Osteoblast (primary cell): Measurements from ENCODE around the gene OR10A2. TPM values are rescaled to one million over a fixed set of nuclear protein-coding genes. Genes with fewer than 3 reads are reported as not detected.

ENCODE experiments used
- DNase-seq: peaks from one replicate; pipeline ENCODE4 v3.0.0; 2011; ENCODE audit warnings: low spot score, mixed read lengths; ENCODE audit not compliant: insufficient read length; ENCODE audit errors: missing footprints
- H2AFZ ChIP-seq: 2 replicates; pipeline ENCODE4 v1.6.0; 2011; ENCODE audit warnings: mild to moderate bottlenecking, low read length
- H3K27ac ChIP-seq: 2 replicates; pipeline ENCODE4 v1.5.1; 2011; ENCODE audit warnings: mild to moderate bottlenecking, low read depth, low read length, moderate library complexity
- H3K27me3 ChIP-seq: 2 replicates; pipeline ENCODE4 v1.6.0; 2012; ENCODE audit warnings: mild to moderate bottlenecking, control low read depth, inconsistent platforms, low read length, moderate library complexity; ENCODE audit not compliant: insufficient read depth
- H3K36me3 ChIP-seq: 2 replicates; pipeline ENCODE4 v1.5.1; 2011; ENCODE audit warnings: mild to moderate bottlenecking, low read length, control low read depth, moderate library complexity; ENCODE audit not compliant: insufficient read depth
- H3K4me1 ChIP-seq: 2 replicates; pipeline ENCODE4 v1.5.1; 2011; ENCODE audit warnings: mild to moderate bottlenecking, low read length, control low read depth, moderate library complexity; ENCODE audit not compliant: insufficient read depth
- H3K4me2 ChIP-seq: 2 replicates; pipeline ENCODE4 v1.6.0; 2011; ENCODE audit warnings: mild to moderate bottlenecking, low read length; ENCODE audit not compliant: insufficient read depth
- H3K4me3 ChIP-seq: fragments of 200-600 bp; sonication (generic); 3 replicates; pipeline ENCODE4 v1.5.1; 2012; ENCODE audit warnings: mild to moderate bottlenecking, low read length, inconsistent platforms; ENCODE audit not compliant: insufficient read depth
- H3K79me2 ChIP-seq: 2 replicates; pipeline ENCODE4 v1.6.0; 2012; ENCODE audit warnings: mild to moderate bottlenecking, low read length, control low read depth, inconsistent platforms; ENCODE audit not compliant: insufficient read depth
- H3K9me3 ChIP-seq: 2 replicates; pipeline ENCODE4 v1.5.1; 2011; ENCODE audit warnings: low read depth, low read length, control low read depth
- H4K20me1 ChIP-seq: 2 replicates; pipeline ENCODE4 v1.6.0; 2012; ENCODE audit warnings: mild to moderate bottlenecking, low read length, control low read depth; ENCODE audit not compliant: insufficient read depth
- CTCF ChIP-seq: IDR thresholded peaks from 2 replicates; pipeline ENCODE4 v1.5.1; 2011; ENCODE audit warnings: mild to moderate bottlenecking, low read depth, low read length, moderate library complexity; ENCODE audit errors: extremely low read depth
- total RNA-seq: library from RNA; depleted of rRNA; stranded (reverse); fragments of >200 nt; gene quantifications from 2 replicates; pipeline ENCODE4 v1.2.3, GENCODE V29; 2012

The OR10A2 gene
- total RNA-seq, 1 donor = not detected

- Histone ChIP-seq H3K36me3 (no peaks in the 10 kb centered on the region), H3K4me1 (no peaks in the 10 kb centered on the region), H3K27ac (no peak overlapping the region), H2AFZ (no peak overlapping the region), H3K4me2 (no peak overlapping the region), H3K27me3 (no peaks in the 10 kb centered on the region), H3K9me3 (no peaks in the 10 kb centered on the region), H3K79me2 (no peaks in the 10 kb centered on the region), H3K4me3 (no peak overlapping the region), H4K20me1 (no peaks in the 10 kb centered on the region)
- DNase-seq = no peak
- no peak for TF ChIP-seq CTCF
Measured at GRCh38 chr11:6824136-6824823, 38.6 kb upstream of the OR10A2 start.

DNA sequence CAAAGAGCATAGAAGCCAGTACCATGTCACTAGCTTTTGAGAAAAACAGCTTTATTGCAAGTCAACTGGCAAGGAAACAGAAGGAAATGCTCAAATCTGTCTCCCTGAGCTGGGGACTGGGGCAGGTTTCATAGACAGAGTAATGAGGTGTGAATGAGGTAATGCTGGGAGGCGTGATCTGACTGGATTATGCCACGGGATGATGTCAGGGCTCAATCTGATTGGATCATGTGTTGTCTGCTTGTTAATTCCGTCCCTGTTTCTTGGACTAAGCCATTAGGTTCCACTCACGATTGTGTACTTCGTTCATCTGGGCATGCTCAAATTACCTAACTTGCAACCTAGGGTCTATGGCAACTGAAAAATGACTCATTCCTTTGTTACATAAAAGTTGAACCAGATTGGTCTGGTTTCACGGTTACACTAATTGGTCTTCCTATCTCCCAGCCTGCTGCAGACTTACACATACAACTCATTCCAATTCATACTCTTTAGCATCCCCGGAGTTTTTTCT is 37.6 kb upstream of the OR10A2 start:
- H3K4me1 ChIP-seq = no peaks in the 10 kb centered on the region
- H3K4me2 ChIP-seq = no peak overlapping the region
- DNase-seq = no peak
- no peak overlapping the region for H3K4me3 ChIP-seq
- H3K79me2 ChIP-seq = no peaks in the 10 kb centered on the region
- H3K9me3 ChIP-seq = no peaks in the 10 kb centered on the region
- no peak overlapping the region for H3K27ac ChIP-seq
- H3K36me3 ChIP-seq = no peaks in the 10 kb centered on the region
- H3K27me3 ChIP-seq = no peaks in the 10 kb centered on the region
- no peak overlapping the region for H2AFZ ChIP-seq
- H4K20me1 ChIP-seq = no peaks in the 10 kb centered on the region
- no peak for TF ChIP-seq CTCF

DNA sequence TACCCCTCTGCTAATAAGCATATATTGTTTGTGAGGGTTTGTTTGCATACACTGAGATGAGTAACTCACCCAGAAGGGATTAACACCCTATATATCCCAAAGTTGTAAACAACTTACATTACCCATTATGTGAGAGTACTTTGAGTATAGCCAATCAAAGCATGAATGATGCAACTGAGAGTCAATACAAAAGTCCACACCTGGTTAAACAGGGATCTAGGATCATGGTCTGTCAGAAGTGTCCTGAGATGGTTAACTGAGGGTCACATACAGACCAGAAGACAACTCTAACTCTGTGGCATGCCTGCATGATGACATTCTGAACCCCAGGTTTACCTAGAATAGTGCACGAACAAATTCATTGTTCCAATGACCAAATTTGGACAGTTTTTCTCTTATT is 34.8 kb upstream of the OR10A2 start:
- TF ChIP-seq CTCF = no peak

GRCh38 chr11:6833356-6833755 is 29.5 kb upstream of the OR10A2 start:
- no peaks in the 10 kb centered on the region for H3K9me3 ChIP-seq
- H3K79me2 ChIP-seq = no peaks in the 10 kb centered on the region
- H2AFZ ChIP-seq = no peak overlapping the region
- no peak overlapping the region for H3K27ac ChIP-seq
- no peaks in the 10 kb centered on the region for H3K4me1 ChIP-seq
- no peaks in the 10 kb centered on the region for H4K20me1 ChIP-seq
- H3K4me2 ChIP-seq = no peak overlapping the region
- DNase-seq = no peak
- no peaks in the 10 kb centered on the region for H3K36me3 ChIP-seq
- H3K4me3 ChIP-seq = no peak overlapping the region
- no peak for TF ChIP-seq CTCF
- H3K27me3 ChIP-seq = no peaks in the 10 kb centered on the region

More for the DNA sequence above, 34.8 kb upstream of the OR10A2 start:
- Histone ChIP-seq H3K79me2 (no peaks in the 10 kb centered on the region), H3K4me2 (no peak overlapping the region), H4K20me1 (no peaks in the 10 kb centered on the region), H3K27me3 (no peaks in the 10 kb centered on the region), H3K4me3 (no peak overlapping the region), H2AFZ (no peak overlapping the region), H3K27ac (no peak overlapping the region), H3K36me3 (no peaks in the 10 kb centered on the region), H3K4me1 (no peaks in the 10 kb centered on the region), H3K9me3 (no peaks in the 10 kb centered on the region)
- no peak for DNase-seq
